HCT116 (cell line): ENCODE data around the gene ARSJ. TPM values are rescaled to one million over a fixed set of nuclear protein-coding genes. Genes with fewer than 3 reads are reported as not detected.

Source experiments
- ATAC-seq: fragments of 200-7000 bp; cut with Tn5 transposase; 2 replicates; pipeline ENCODE4 v1.9.1; 2020; ENCODE audit warnings: mild to moderate bottlenecking, moderate library complexity
- BruUV-seq: library from RNA; stranded (reverse); fragments of 400-500 nt; replicated peaks from 2 replicates; lab custom pipeline; 2021; lab: Mats Ljungman, UMichigan
- CTCF ChIA-PET: fragments of 300-600 bp; sonication (Branson Sonifier 250); formaldehyde crosslinking; loops from one replicate; lab custom pipeline; 2021; ENCODE audit warnings: antibody characterized with exemption; lab: Charles Lee
- POLR2A ChIA-PET: fragments of 300-600, 350-600 bp; sonication (Branson Sonifier 250); formaldehyde crosslinking; loops from one replicate; lab custom pipeline; 2021; ENCODE audit warnings: antibody characterized with exemption; lab: Charles Lee
- RAD21 ChIA-PET, 2 experiments: fragments of 300-600 bp; sonication (Branson Sonifier 250); formaldehyde crosslinking; loops; one replicate each; lab custom pipeline; 2023; ENCODE audit warnings: low total read pairs in 2 of 2; ENCODE audit not compliant: uncharacterized antibody in 2 of 2, unreplicated experiment in 2 of 2, low non-redundant PET in 1 of 2; lab: Charles Lee
- DNase-seq: peaks from one replicate; pipeline ENCODE4 v3.0.0-alpha.2; 2010; ENCODE audit warnings: low read depth, low spot score
- H2AFZ ChIP-seq: fragments of 200-600 bp; shearing (Covaris generic), sonication (generic); 2 replicates; pipeline ENCODE4 v1.6.1; 2017; ENCODE audit warnings: low read depth, mixed run types, mixed read lengths, antibody characterized with exemption, low read length; ENCODE audit not compliant: poor library complexity, severe bottlenecking
- H3K27ac ChIP-seq: 2 replicates; pipeline ENCODE4 v1.5.1; 2012; ENCODE audit warnings: low read depth, low read length
- H3K27me3 ChIP-seq: fragments of 200-600 bp; sonication (generic); 2 replicates; pipeline ENCODE4 v1.6.1; 2016; ENCODE audit warnings: mixed run types, low read length, mixed read lengths; ENCODE audit not compliant: insufficient read depth
- H3K36me3 ChIP-seq, 2 experiments: fragments of 200-500 bp in 1 of 2; fragments of 200-600 bp in 1 of 2; sonication (Bioruptor generic) in 1 of 2; sonication (generic) in 1 of 2; 2 replicates each; pipeline versions ENCODE4 v1.5.1 to v1.6.1; 2014 to 2016; ENCODE audit warnings: low read length in 2 of 2, inconsistent platforms in 1 of 2, mixed read lengths in 1 of 2, mixed run types in 1 of 2; ENCODE audit not compliant: insufficient read depth in 2 of 2, control insufficient read depth in 1 of 2
- H3K4me1 ChIP-seq, 2 experiments: fragments of 200-600 bp in 1 of 2; sonication (generic) in 1 of 2; 2 replicates each; pipeline versions ENCODE4 v1.5.1 to v1.6.1; 2012 to 2017; ENCODE audit warnings: low read length in 2 of 2, inconsistent platforms in 1 of 2, mild to moderate bottlenecking in 1 of 2, mixed read lengths in 1 of 2, mixed run types in 1 of 2, moderate library complexity in 1 of 2; ENCODE audit not compliant: insufficient read depth in 2 of 2, control insufficient read depth in 1 of 2
- H3K4me2 ChIP-seq: fragments of 200-600 bp; sonication (generic); 2 replicates; pipeline ENCODE4 v1.6.1; 2017; ENCODE audit warnings: mixed run types, low read length, mixed read lengths
- H3K4me3 ChIP-seq, 2 experiments: fragments of 200-600 bp in 1 of 2; sonication (generic) in 1 of 2; replicated peaks in 1 of 2; 2 replicates each; pipeline ENCODE4 v1.5.1; 2011 to 2016; ENCODE audit warnings: low read length in 2 of 2, control low read depth in 1 of 2, low read depth in 1 of 2, mild to moderate bottlenecking in 1 of 2, mixed read lengths in 1 of 2, mixed run types in 1 of 2
- H3K79me2 ChIP-seq: fragments of 200-600 bp; sonication (generic); 2 replicates; pipeline ENCODE4 v1.6.1; 2017; ENCODE audit warnings: mild to moderate bottlenecking, mixed run types, low read length, moderate library complexity, mixed read lengths; ENCODE audit not compliant: insufficient read depth
- H3K9ac ChIP-seq: fragments of 200-600 bp; sonication (generic); 2 replicates; pipeline ENCODE4 v1.6.1; 2016; ENCODE audit warnings: low read length, mixed read lengths
- H3K9me2 ChIP-seq: fragments of 200-600 bp; sonication (generic), shearing (Covaris generic); 2 replicates; pipeline ENCODE4 v1.6.1; 2017; ENCODE audit warnings: mixed run types, mild to moderate bottlenecking, moderate library complexity; ENCODE audit not compliant: insufficient read depth
- H3K9me3 ChIP-seq, 2 experiments: fragments of 200-500 bp in 1 of 2; fragments of 200-600 bp in 1 of 2; sonication (Bioruptor generic) in 1 of 2; sonication (generic) in 1 of 2; 2 replicates each; pipeline ENCODE4 v1.6.1; 2014 to 2017; ENCODE audit warnings: low read length in 2 of 2, mixed read lengths in 2 of 2, inconsistent platforms in 1 of 2, low read depth in 1 of 2, mild to moderate bottlenecking in 1 of 2, mixed run types in 1 of 2, moderate library complexity in 1 of 2; ENCODE audit not compliant: control insufficient read depth in 1 of 2, insufficient read depth in 1 of 2
- H4K20me1 ChIP-seq: fragments of 200-600 bp; sonication (generic), shearing (Covaris generic); 2 replicates; pipeline ENCODE4 v1.6.1; 2017; ENCODE audit warnings: mixed run types, mild to moderate bottlenecking, moderate library complexity; ENCODE audit not compliant: insufficient read depth
- CBX3 ChIP-seq: IDR thresholded peaks from 2 replicates; pipeline ENCODE4 v1.6.1; 2012; ENCODE audit warnings: low read depth
- CEBPB ChIP-seq: IDR thresholded peaks from 2 replicates; pipeline ENCODE4 v1.6.1; 2012; ENCODE audit warnings: low read depth
- EGR1 ChIP-seq: IDR thresholded peaks from 2 replicates; pipeline ENCODE4 v1.6.1; 2012; ENCODE audit warnings: low read depth
- EZH2phosphoT487 ChIP-seq: fragments of 200-600 bp; IDR thresholded peaks from 2 replicates; pipeline ENCODE4 v1.6.1; 2018; ENCODE audit warnings: antibody characterized with exemption, borderline replicate concordance
- FOSL1 ChIP-seq: IDR thresholded peaks from 2 replicates; pipeline ENCODE4 v1.6.1; 2012; ENCODE audit warnings: low read depth
- JUND ChIP-seq: IDR thresholded peaks from 2 replicates; pipeline ENCODE4 v1.6.1; 2012
- POLR2A ChIP-seq: IDR thresholded peaks from 2 replicates; pipeline ENCODE4 v1.7.0; 2011; ENCODE audit warnings: borderline replicate concordance; ENCODE audit not compliant: insufficient read depth, insufficient read length; ENCODE audit errors: extremely low read depth
- SRF ChIP-seq: IDR thresholded peaks from 2 replicates; pipeline ENCODE4 v1.6.1; 2012; ENCODE audit warnings: low read depth
- TCF7L2 ChIP-seq: IDR thresholded peaks from 2 replicates; pipeline ENCODE4 v1.7.0; 2011; ENCODE audit warnings: borderline replicate concordance, inconsistent platforms; ENCODE audit not compliant: insufficient read depth, insufficient read length; ENCODE audit errors: extremely low read depth
- YY1 ChIP-seq: IDR thresholded peaks from 2 replicates; pipeline ENCODE4 v1.6.1; 2011; ENCODE audit warnings: low read length, low read depth, moderate library complexity, mild to moderate bottlenecking; ENCODE audit not compliant: insufficient replicate concordance; ENCODE audit errors: extremely low read depth
- ZFX ChIP-seq: fragments of 450-650 bp; IDR thresholded peaks from 2 replicates; pipeline ENCODE4 v1.6.1; 2017
- intact Hi-C: fragments of 100-400 bp; cut with micrococcal nuclease; formaldehyde crosslinking; loops from 2 replicates; pipeline ENCODE4 v1.10.0; 2022
- total RNA-seq: library from RNA; stranded (reverse); gene quantifications from one replicate; pipeline ENCODE4 v1.2.1, GENCODE V29; 2021; ENCODE audit not compliant: unreplicated experiment

ARSJ gene
- total RNA-seq, 1 experiment from 2014 or later = 2.3 TPM

DNA sequence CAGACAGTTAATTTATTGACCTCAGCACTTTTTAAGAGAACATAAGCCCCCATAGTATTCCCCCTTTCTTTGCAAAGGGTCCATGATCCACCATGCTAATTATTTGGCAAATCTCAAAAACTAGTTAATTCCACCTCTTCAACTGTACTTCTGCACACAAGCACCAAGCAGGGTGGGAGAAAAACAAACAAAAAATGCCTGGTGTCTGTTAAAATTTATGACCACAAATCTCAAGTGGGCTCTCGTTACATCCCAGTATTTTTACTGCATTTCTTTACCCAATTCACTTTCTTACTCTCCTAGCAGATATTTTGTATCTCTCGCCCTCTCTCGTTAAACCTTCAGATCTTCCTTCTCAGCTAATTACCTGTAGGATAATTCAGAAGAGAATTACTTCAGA is 6.1 kb downstream of the ARSJ start (continued):
- TF ChIP-seq EGR1 = no peak
- TF ChIP-seq SRF = no peak
- TF ChIP-seq CBX3 = no peak
- TF ChIP-seq YY1 = no peak

DNA sequence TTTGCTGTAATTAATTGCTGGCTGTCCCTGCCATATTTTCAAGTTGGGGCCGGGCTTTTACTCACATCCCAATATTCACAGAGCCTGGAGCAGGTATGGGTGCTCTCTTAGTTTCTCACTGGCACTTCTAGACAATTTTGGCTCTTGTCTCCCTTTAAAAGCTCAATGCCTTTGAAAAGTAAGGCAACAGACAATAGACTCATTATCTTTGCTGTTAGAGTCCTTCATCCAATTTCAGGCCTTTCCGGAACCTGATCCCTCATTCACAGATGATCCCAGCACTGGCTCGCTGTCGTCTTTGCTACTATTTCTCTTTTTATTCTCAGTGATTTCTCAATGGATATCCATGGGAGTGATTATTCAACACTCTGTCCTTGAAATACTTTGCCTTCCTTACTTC is 6.7 kb downstream of the ARSJ start:
- Histone ChIP-seq H2AFZ (no peak overlapping the region), H3K79me2 (no peaks in the 10 kb centered on the region), H3K9me3 (no peaks in the 10 kb centered on the region), H3K4me3 (no peak overlapping the region), H3K4me1 (no peaks in the 10 kb centered on the region), H3K9me2 (no peaks in the 10 kb centered on the region), H3K4me2 (no peak overlapping the region), H4K20me1 (no peaks in the 10 kb centered on the region), H3K27me3 (no peaks in the 10 kb centered on the region), H3K27ac (no peak overlapping the region), H3K36me3 (no peaks in the 10 kb centered on the region), H3K9ac (no peak overlapping the region)
- ATAC-seq (no peak), DNase-seq (no peak)
- RAD21 ChIA-PET = no interaction called here
- CTCF ChIA-PET = no interaction called here
- POLR2A ChIA-PET = no interaction called here
- intact Hi-C loops = no loop called here
- TF ChIP-seq CEBPB (no peak), POLR2A (no peak), ZFX (no peak), TCF7L2 (no peak), EZH2phosphoT487 (no peak), EGR1 (no peak), JUND (no peak), FOSL1 (no peak), SRF (no peak)
- no TSS peak for BruUV-seq
